Fibroblast of skin of right quadriceps (primary cell): Measurements from ENCODE around the gene ZDHHC21.
"Not testable (repeated sequence)": the region's sequence is repeated elsewhere in the genome, so short reads cannot be mapped to it uniquely, and the experiment has no call there.

Source experiments
- DNase-seq: peaks from one replicate; pipeline ENCODE4 v3.0.0-alpha.2; 2013

The ZDHHC21 gene

DNA sequence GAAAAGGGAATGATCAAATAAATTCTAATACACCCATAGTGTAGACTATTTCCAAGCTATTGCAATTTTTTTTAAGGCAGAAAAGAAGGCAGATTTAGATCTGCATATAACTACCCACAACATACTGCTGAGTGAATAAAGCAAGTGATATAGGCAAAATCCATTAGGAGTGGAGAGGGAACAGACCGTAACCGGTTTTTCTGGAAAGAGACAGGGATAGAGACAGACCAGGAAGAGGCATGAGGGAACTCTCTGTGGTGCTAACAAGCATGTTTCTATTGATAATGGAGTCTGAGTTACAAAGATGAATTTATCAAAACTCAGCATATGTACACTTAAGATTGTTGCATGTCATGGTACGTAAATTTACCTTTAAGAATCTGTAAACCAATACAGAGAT is 14.5 kb downstream of the ZDHHC21 start:
- no peak for DNase-seq

DNA sequence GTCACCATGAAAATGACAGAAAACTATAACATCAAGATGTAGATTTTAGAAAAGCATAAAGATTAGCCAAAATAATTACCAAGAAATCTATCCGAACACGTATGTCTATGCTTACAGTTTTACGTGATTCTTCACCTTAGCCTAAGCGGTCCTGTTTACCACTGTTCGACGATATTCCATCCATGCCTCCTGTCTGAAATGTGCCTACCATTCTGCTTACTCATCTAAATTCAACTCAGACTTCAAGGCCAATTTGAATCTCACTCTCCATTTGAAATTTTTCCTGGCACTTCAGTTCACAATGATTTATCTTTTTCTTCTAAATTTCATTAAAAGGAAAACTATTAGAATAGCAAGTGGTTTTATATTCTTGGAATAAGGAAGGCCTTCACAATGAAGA is 15.4 kb downstream of the ZDHHC21 start:
- no peak for DNase-seq

DNA sequence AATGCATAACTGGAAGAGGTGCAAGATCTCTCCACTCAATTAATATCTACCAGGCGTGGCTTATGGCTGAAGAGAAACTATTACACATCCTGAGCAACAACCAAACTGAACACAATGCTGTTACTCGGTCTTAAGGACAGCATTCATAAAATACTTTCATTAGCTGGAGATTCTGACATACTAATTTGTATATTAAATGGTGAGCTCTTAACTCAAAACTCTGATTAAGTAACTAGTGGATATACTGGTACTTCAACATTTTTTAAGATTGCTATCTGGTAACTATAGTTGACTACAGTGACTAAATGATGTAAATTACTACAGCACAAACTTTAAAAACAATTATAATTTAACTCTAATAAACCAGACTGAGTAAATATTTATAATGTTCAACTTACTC is 15.8 kb downstream of the ZDHHC21 start:
- no peak for DNase-seq

DNA sequence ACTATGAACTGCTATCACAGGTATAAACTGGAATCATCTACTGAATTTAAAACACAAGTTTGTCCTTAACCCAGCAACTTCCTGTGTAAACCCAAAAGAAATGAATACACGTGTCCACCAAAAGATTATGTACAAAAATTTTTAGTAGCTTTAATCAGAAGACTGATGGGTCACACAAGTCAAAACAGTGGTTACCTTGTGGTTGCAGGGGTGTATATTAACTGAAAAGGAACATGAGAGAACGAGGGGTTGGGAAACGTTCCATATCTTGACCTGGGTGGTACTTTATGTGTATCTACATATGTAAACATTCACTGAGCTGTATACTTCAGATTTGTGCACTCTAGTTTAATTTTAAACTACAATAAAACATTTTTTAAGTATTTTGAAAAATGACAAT is 18.6 kb downstream of the ZDHHC21 start:
- DNase-seq = no peak

DNA sequence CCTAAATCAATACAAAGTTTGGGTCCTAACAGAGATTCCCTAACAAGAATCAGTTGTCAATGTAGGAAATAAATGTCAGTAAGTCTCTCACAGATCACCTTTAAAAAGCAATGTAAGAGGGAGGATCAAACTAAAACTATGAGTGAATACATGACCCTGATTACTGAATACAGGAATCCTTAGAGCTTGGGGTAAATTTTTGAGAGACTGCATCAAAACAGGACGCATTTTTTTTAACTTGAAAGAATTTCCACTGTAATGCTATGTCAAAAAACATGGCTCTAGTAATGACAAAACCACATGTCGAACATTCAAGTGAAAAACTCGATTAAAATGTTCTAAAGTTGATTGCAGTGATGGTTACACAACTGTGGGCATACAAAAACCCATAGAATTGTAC is 21.9 kb downstream of the ZDHHC21 start:
- DNase-seq = no peak

DNA sequence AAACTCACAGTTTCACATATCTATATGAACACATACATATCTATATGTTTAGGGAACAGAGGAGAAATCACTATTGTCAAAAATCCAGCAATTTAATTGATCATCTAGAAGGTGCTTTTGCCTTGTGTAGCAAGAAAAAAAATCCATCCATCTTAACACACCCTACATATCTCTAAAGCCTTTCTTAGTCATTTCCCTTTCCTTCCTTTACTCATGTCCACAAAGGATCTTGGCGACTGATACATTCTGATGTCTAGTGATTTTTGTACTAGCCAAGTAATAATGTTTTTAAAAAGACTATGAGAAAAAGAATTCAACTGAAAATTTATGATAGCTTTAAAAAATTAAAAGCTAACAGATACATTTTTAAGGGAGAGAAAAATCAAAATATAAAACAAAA is 22.5 kb downstream of the ZDHHC21 start:
- DNase-seq = peak; percentile 4

DNA sequence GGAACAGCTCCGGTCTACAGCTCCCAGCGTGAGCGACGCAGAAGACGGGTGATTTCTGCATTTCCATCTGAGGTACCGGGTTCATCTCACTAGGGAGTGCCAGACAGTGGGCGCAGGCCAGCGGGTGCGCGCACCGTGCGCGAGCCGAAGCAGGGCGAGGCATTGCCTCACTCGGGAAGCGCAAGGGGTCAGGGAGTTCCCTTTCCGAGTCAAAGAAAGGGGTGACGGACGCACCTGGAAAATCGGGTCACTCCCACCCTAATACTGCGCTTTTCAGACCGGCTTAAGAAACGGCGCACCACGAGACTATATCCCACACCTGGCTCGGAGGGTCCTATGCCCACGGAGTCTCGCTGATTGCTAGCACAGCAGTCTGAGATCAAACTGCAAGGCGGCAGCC is 29.2 kb downstream of the ZDHHC21 start:
- DNase-seq = not testable (repeated sequence)

DNA sequence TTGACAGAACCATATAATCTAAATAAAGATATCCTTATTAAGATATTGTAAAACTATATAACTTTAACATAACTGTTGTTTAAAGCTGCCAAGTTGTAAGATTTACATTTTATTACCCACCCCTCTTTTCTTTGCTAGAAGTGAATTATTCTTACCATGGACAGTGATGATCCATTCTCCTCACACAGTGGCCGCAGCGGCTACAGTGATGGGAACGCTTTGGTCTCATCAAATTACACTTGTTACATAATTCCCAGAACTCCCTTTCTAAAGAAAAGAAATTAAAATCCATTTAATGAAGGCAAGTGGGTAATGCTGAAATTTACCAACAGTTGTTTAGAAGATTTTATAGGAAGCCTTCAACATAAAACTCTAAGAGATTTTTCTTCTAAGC is 31.2 kb downstream of the ZDHHC21 start:
- DNase-seq = no peak

DNA sequence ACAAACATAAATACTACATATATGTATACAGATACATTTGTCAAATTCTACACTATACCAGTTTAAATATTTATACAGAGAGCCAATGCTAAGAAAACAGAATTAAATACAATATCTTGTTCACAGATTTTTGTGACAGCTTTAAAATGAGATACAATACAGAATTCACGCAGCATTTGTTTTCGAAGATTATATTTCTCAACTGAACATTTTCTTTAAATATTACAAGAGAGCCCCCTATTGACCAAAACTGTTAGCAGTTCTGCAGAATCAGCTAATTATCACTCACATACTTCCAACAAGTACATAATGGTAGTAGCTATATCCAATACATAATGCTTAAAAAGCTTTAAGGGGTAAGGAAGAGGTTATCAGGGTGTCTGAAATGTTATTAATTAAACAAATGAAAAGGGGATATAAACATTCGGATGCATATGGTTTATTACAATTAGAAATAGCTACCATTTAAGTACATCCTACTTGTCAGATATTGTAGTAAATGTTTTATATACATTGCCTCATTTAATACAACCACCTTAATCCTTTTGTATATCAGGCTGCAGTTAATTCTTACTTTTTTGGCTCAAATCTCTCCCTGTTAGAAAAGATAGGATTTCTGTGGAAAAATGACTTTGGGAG is 31.7 kb downstream of the ZDHHC21 start:
- peak; percentile 11 for DNase-seq

DNA sequence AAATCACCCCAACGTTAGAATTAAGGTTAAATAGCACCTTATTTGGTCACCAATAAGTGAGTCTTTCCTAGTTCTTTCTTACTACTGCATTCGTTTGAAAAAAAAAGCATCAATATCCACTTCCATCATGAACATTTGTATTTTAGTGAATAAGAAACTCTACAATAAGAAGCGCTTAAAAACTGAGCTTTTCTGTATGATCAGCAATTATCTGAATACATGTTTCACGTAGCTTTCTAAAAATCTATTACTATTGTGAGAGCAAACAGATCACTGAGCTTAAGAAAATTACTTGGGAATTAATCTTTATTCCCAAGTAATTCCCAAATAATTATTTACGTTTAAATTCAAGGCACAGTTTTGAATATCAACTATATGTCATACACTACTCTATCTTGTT is 32.5 kb downstream of the ZDHHC21 start:
- no peak for DNase-seq

DNA sequence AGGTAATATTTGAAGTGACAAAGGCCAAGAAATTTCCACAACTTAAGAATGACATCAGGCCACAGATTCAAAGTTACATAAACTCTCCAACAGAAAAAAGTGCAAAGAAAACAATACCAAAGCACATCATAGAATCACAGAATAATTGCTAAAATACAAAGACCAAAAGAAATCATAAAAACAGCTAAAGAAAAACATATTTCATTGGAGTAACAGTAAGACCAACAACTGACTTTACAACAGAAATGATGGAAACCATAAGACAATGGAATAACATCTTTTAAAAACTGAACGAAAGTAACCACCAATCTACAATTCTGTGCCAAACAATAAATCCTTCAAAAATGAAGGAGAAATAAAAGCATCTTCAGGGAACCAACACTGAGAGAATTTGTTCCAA is 38.3 kb downstream of the ZDHHC21 start:
- no peak for DNase-seq

DNA sequence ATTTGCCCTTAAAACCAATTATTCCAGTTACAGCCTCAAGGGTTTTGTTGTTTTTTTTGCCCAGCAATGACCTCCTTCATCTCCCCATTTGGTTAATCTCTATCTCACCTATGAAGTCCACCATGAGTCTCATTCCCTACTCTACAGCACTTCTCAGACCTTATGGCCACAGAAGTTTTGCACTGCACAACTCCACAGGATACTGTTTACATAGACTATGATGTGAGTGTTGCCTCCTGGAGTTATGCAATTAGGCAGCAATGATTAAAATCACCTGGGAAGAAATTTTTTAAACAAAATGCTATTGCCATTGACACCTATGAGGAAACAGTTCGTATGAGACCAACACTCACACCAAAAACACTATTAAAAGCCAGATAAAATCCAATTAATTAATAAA is 39.7 kb downstream of the ZDHHC21 start:
- DNase-seq = no peak

DNA sequence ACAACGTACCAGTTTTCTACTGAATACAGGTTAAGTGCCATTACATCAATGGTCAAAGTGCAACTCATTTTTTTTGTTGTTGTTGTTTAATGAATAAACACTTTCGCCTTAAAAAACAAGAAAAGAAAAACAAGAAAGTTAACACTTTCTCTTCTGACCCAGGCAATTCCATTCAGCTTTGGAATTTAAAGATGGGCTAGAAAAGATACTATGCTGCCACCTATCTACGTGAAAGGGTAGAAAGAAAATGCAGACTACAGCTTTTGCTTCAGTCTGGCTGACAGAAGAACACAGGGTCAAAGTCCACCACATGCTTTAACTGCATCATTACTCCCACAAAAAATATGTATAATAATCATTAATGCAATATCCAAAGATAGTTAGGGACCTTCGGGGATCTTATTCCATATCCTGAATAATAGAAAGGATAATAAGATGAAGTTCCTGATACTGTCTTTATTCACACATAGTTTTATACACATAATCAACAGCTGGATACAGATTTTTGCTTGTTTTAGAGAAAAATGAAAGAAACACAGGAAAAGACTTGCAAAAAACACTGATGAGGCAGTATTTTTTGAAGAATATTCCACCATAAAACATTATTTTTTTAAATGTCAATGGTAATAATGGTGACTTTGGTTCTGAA is 40.4 kb downstream of the ZDHHC21 start:
- no peak for DNase-seq

DNA sequence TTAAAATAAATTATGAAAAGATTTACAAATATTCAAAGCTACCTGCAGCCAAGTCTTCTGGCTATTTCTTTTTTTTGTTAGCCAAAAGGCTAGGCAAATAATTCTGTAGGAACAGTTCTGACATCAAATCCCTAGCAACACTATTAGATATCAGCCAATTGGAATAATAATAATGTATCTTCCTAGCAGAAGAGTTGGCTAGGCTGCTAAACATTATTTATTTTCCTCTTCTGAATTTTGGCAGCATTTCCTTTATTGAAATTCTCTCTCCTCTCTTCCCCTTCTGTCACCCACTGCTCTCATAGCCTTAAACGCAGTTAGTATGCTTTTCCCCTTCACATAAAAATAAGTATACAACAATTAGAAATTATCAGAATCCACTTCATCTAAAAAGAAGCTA is 42.6 kb downstream of the ZDHHC21 start:
- DNase-seq = no peak

DNA sequence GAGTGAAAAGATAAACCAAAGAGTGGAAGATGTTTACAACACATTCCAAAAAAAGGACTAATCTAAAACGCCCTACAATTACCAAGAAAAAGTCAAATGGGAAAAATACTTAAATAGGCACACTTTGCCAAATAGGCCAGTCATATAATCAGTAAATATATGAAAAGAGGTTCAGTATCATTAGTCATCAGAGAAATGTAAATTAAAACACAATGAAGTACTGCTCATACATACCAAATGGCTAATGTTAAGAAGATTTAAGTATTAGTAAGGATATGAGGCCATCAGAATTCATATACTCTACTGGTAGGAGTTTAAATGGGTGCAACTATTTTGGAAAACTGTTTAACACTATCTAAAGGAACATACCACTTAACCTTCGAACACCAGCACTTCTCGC is 47.6 kb downstream of the ZDHHC21 start:
- peak; percentile 10 for DNase-seq

DNA sequence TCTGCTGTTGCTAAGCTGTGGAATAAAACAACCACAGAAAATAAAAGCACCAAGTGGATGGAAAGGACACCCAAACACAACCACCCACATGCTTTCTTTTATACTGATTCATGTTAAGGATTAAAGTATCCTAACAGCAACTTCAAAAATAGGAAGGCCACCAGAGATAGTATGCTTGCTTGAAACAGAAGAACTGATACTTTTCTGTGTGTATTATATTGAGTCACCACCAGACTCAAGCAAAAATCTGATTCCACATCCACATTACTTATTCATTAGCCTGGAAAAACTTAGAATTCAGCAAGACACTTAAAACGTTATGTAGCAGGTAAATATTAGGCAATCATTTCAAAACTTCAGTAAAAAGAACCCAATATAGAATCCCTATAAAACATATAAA is 52.3 kb downstream of the ZDHHC21 start:
- DNase-seq = no peak

DNA sequence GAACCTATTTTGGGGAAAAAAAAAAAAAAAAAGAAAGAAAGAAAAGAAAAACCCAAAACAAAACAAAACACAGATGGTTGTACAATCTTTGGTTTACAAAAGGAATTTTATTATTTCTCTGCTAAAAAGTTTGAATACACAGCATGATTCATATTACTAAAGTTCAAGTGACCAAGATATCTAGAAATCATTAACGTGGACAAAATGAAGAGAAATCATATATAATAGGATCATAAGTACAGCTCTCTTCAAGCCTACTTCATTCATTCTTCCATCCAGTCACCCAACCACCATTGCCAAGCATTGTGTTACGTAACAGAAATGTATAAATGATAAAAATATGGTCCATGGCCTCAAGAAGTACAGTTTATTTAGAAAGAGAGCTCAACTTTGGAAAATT is 52.9 kb downstream of the ZDHHC21 start:
- DNase-seq = no peak

DNA sequence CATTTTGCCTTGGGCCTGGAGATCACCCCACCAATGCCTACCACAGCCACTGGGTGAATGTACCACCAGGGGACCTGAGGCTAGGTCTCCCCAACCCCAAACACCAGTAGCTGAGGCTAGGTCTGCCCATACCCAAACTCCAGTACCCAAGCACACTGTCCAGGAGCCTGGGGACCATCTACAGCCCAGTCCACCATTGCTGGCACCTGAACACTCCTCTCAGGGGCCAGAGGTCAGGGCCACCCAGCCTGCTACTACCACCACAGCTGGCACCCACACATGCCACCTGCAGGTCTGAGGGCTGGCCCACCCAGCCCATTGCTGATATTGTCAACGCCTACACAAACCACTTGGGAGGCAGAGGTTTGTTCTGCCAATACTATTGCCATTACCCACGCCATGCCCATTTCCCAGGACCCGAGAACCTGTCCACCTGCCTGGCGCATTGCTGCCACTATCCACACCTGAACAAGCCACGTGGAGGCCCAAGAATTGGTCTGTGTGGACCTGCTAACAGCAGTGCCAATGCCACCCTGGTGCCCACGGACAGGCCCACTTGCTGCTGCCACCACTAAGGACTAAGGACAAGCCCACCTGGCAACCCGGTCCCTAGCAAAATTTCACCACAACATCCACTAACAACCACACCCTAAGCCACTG is 59.2 kb downstream of the ZDHHC21 start:
- no peak for DNase-seq

DNA sequence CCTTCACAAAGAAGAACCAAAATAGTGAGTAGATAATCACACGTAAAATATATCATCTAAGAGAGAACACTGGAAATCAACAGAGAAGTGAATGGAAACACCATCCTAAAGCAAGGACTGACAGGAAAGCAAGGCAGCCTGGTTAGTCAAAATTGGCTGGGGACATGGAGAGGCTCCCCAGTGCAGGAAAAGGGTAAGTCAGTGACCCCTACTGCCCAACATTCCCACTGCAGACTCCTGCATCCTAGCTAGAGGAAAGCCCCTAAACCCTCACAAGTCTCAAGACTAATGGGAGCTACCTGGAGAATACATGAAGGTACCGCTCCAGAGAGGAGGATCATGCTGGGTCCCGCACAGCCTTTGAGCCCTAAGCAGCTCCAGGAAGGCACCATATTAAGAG is 60.1 kb downstream of the ZDHHC21 start:
- DNase-seq = no peak

DNA sequence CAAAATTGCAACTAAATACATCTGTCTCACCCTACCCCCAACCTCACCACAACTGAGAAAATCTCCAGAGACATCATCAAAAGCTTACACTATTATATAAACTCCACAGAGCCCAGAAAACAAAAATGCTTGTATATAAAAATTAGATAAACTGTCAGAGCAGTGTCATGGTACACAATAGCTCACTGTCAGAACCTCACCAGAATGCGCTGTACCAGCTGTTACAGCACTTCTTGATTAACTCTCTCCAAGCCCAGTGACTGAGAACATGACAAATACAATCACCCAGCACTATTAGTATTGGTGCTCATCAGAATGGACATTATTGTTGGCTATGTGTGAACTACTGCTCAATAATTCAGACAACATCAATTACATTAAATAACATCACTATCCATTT is 65.7 kb downstream of the ZDHHC21 start:
- DNase-seq = no peak

DNA sequence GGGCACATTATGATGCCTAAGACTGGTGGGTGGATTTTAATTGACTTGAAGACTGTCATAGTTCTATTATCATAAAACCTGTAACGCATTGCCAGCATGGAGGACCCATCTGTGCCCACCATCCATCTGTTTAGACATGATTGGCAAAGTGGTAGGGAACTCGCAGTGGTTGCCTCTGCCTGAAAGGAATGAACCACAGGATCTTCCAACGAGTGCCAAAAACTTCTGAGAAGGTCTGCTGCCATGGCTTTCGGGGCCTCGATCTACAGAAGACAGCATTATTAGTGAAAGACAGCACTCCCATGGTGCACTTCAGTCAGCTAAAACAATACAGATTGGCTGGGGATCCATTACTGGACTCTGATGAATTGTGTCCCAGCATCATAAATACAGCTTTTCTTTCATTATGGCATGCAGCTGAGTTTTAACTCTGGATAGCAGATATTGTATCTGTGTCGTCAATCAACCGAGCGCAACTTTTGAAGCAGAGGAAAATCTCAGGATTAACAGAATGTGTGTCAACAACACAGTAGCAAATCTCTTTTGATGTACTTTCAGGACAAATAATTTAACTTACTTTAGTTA is 74.3 kb downstream of the ZDHHC21 start:
- no peak for DNase-seq

DNA sequence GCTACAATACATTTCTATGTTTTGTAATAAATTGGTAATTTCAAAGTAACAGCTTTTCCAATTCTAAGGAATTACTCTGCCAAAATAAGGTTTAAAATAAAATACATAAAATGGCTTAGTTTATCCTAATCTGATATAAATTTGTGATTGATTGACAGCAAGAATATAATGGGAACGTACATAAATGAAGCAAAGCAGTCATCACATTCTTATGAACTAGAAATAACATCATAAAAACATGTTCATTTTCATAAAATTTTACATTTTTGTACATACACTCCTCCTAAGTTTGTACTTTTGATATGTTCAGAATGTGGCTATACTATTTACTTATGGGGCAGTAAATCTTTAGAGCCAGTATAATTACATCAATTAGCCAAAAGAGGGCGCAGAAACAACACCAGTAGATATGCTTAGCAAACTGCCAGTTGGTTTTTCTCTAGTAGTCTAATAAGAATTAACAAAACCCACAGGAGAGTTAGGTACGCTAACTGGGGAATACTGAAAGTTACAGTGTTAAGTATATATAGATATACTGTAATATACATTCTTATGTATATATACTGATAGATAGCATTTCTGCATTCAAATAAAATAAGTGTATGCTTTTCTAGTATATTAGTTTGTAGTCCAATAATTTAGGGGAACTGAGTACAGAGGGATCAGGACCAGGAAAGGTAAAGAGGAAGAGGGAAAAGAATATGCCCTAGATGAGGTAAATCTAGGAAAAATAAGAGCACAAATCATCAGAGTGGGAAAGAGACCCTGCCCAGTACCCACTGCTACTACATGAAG is 76.8 kb downstream of the ZDHHC21 start:
- peak; percentile 54 for DNase-seq

DNA sequence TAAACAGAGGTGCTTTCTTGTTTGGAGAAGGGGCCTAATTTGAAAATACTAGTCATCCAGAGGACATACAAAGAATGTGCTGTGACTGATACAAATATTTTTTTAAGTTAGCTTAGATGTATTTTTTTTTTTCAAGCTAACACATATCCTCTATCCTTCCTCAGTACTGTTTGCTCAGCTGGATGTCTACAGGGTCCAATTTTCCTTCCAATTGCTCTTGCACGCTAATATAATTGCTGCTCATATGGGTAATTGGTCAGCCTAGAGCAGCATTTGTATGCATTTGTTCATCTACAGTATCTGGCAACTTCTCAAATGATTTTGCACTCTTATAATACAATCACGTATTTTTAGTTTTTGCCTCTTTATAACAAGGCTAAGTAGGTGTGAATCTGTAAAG is 84.7 kb downstream of the ZDHHC21 start:
- DNase-seq = no peak
